Fibroblast of lung (primary cell): ENCODE measurements around the gene RPAP3. TPM values are rescaled to one million over a fixed set of nuclear protein-coding genes. Genes with fewer than 3 reads are reported as not detected.

Experiments used
- DNase-seq, 2 donors: peaks; one replicate each; pipeline versions ENCODE4 v3.0.0 to v3.0.0-alpha.2; 2010; ENCODE audit warnings: low read depth in 2 of 2
- H2AFZ ChIP-seq: 2 replicates; pipeline ENCODE4 v1.5.1; 2012; ENCODE audit warnings: low read length, control low read depth, inconsistent platforms
- H3K27ac ChIP-seq: 2 replicates; pipeline ENCODE4 v1.5.1; 2011; ENCODE audit warnings: low read length, control low read depth; ENCODE audit not compliant: insufficient read depth
- H3K27me3 ChIP-seq: 2 replicates; pipeline ENCODE4 v1.5.1; 2011; ENCODE audit warnings: mild to moderate bottlenecking, low read length; ENCODE audit not compliant: control insufficient read depth, insufficient read depth
- H3K36me3 ChIP-seq: 2 replicates; pipeline ENCODE4 v1.5.1; 2011; ENCODE audit warnings: low read length; ENCODE audit not compliant: control insufficient read depth, insufficient read depth
- H3K4me1 ChIP-seq: 2 replicates; pipeline ENCODE4 v1.5.1; 2011; ENCODE audit warnings: low read length; ENCODE audit not compliant: control insufficient read depth, insufficient read depth; ENCODE audit errors: extremely low read depth
- H3K4me2 ChIP-seq: 2 replicates; pipeline ENCODE4 v1.5.1; 2011; ENCODE audit warnings: low read length, control low read depth; ENCODE audit not compliant: insufficient read depth; ENCODE audit errors: extremely low read depth
- H3K4me3 ChIP-seq, 4 experiments: fragments of 200-600 bp in 1 of 4; sonication (generic) in 1 of 4; replicated peaks in 1 of 4; 2 replicates each; pipeline ENCODE4 v1.5.1; 2011 to 2016; ENCODE audit warnings: low read length in 4 of 4, low read depth in 3 of 4, mild to moderate bottlenecking in 3 of 4, control low read depth in 2 of 4, inconsistent platforms in 1 of 4, mixed read lengths in 1 of 4; ENCODE audit not compliant: insufficient read depth in 1 of 4; ENCODE audit errors: control extremely low read depth in 1 of 4
- H3K79me2 ChIP-seq: 2 replicates; pipeline ENCODE4 v1.5.1; 2012; ENCODE audit warnings: mild to moderate bottlenecking, low read length, inconsistent platforms; ENCODE audit not compliant: control insufficient read depth, insufficient read depth
- H3K9ac ChIP-seq: 2 replicates; pipeline ENCODE4 v1.5.1; 2011; ENCODE audit warnings: mild to moderate bottlenecking, low read length, control low read depth; ENCODE audit not compliant: insufficient read depth
- H3K9me3 ChIP-seq: 2 replicates; pipeline ENCODE4 v1.5.1; 2012; ENCODE audit warnings: low read depth, low read length; ENCODE audit not compliant: control insufficient read depth, insufficient read depth
- H4K20me1 ChIP-seq: 2 replicates; pipeline ENCODE4 v1.5.1; 2011; ENCODE audit warnings: low read length; ENCODE audit not compliant: control insufficient read depth, insufficient read depth; ENCODE audit errors: extremely low read depth
- EZH2 ChIP-seq: IDR thresholded peaks from 2 replicates; pipeline ENCODE4 v1.5.1; 2012; ENCODE audit warnings: low read length, control low read depth, mild to moderate bottlenecking; ENCODE audit errors: missing control alignments
- polyA plus RNA-seq, 2 donors: library from polyadenylated mRNA; depleted of rRNA in 1 of 2; stranded (reverse) in 1 of 2; unstranded in 1 of 2; fragments of >200 nt; gene quantifications; 2 replicates each; pipeline ENCODE4 v1.2.1, GENCODE V29; 2011 to 2012; ENCODE audit warnings: missing spikeins in 1 of 2
- total RNA-seq: library from RNA; depleted of rRNA; stranded (reverse); fragments of >200 nt; gene quantifications from 2 replicates; pipeline ENCODE4 v1.2.1, GENCODE V29; 2014
- TF ChIP-seq, protein P1 (sequence below), 2 donors: IDR thresholded peaks in 1 of 2; conservative IDR thresholded peaks in 1 of 2; 1 replicate in 1 of 2; 2 replicates in 1 of 2; pipeline ENCODE4 v1.5.1; 2011 to 2012; ENCODE audit warnings: low read length in 2 of 2, control low read depth in 1 of 2, inconsistent platforms in 1 of 2, low read depth in 1 of 2, mild to moderate bottlenecking in 1 of 2

RPAP3 gene
- total and polyA plus RNA-seq, 2 donors (not counting 1 experiment from before 2014, with no cell fraction given) = 12.1 to 23.8 TPM

DNA sequence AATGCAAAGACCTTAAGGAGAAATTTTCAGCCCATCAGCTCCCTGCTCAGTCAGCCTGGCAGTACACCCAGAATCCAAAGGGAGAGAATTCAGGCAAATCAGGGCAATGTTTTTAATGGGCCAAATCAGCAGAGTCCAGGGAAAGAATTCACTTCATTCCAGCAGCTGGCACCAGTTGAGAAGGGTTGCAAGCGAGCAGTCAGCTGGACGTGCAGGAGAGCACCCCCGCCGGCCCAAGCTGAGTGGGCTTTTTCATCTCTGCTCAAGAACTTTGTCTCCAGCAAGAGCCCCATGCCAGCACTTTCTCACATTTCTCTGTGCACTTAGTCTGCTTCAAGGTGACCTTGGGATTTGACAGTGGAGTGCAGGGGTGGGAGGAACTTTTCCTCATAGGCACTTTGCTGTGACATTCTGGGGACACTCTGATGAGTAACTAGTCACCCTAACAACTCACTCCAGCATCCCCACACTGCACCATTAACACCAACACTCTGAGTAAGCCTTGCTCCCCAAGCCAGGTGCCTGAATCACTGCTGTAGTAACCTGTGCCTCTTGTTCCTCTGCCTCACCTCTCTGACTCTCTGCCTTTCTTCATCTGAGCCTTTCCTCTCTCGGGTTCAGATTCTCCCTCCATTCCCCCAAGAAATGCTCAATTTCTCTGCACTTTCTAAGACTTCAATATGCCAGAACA, 17.3 kb upstream of the RPAP3 start:
- DNase-seq = no peak
- H3K79me2 ChIP-seq = no peaks in the 10 kb centered on the region
- H3K4me2 ChIP-seq = no peak overlapping the region
- no peak for TF ChIP-seq EZH2
- TF ChIP-seq, protein P1, sequence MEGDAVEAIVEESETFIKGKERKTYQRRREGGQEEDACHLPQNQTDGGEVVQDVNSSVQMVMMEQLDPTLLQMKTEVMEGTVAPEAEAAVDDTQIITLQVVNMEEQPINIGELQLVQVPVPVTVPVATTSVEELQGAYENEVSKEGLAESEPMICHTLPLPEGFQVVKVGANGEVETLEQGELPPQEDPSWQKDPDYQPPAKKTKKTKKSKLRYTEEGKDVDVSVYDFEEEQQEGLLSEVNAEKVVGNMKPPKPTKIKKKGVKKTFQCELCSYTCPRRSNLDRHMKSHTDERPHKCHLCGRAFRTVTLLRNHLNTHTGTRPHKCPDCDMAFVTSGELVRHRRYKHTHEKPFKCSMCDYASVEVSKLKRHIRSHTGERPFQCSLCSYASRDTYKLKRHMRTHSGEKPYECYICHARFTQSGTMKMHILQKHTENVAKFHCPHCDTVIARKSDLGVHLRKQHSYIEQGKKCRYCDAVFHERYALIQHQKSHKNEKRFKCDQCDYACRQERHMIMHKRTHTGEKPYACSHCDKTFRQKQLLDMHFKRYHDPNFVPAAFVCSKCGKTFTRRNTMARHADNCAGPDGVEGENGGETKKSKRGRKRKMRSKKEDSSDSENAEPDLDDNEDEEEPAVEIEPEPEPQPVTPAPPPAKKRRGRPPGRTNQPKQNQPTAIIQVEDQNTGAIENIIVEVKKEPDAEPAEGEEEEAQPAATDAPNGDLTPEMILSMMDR (conservative IDR thresholded peaks at IDR 0.05 in 1 of 2, IDR thresholded peaks at IDR 0.05 in 1 of 2; ENCODE audit: low read depth in 1 of 2, low read length in 2 of 2) = no peak
- H3K9ac ChIP-seq = no peak overlapping the region
- peaks cover 8% of the 10 kb centered on the region for H3K4me1 ChIP-seq
- H2AFZ ChIP-seq = no peak overlapping the region
- H3K36me3 ChIP-seq = no peaks in the 10 kb centered on the region
- H3K27me3 ChIP-seq = no peaks in the 10 kb centered on the region
- no peaks in the 10 kb centered on the region for H3K9me3 ChIP-seq
- no peak overlapping the region for H3K27ac ChIP-seq
- H3K4me3 ChIP-seq = no peak overlapping the region
- H4K20me1 ChIP-seq = no peaks in the 10 kb centered on the region

DNA sequence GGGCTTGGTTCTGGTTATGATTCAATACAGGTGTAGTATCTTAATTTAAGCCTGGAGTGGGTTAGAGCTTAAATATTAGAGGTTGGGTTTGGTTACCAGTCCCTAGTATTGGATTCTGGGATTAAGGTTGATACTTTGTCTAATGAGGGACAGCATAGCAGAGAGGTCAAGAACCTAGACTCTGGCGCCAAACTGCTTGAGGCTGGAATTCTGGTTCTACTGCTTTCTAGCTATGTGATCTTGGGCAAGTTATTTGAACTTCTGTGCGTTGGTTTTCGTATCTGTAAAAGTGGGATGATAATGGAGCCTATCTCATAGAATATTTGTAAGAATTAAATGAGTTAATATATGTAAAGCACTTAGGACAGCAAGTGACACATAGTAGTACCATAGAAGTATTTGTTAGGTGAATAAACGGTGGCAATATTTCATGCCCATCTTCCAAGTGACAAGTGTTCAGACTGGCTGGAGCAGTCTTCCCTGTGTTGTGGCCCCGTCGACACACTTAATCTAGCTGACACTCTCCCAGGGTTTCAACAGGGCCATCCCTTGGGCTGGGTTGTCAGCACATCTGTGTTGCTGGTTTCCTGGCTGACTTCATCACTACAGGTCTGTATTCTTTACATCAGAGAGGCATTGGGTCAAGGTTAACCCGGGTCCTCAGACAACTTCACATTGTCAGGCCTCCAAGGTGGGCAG, 16.5 kb upstream of the RPAP3 start:
- Histone ChIP-seq H2AFZ (no peak overlapping the region), H3K9me3 (no peaks in the 10 kb centered on the region), H3K27ac (no peak overlapping the region), H3K4me3 (no peak overlapping the region), H3K4me1 (peaks cover 11% of the 10 kb centered on the region), H3K79me2 (no peaks in the 10 kb centered on the region), H3K9ac (no peak overlapping the region), H3K27me3 (no peaks in the 10 kb centered on the region), H3K36me3 (no peaks in the 10 kb centered on the region), H4K20me1 (no peaks in the 10 kb centered on the region), H3K4me2 (no peak overlapping the region)
- TF ChIP-seq EZH2 = no peak
- TF ChIP-seq, protein P1 (conservative IDR thresholded peaks at IDR 0.05 in 1 of 2, IDR thresholded peaks at IDR 0.05 in 1 of 2; ENCODE audit: low read depth in 1 of 2, low read length in 2 of 2) = no peak
- DNase-seq = no peak

DNA sequence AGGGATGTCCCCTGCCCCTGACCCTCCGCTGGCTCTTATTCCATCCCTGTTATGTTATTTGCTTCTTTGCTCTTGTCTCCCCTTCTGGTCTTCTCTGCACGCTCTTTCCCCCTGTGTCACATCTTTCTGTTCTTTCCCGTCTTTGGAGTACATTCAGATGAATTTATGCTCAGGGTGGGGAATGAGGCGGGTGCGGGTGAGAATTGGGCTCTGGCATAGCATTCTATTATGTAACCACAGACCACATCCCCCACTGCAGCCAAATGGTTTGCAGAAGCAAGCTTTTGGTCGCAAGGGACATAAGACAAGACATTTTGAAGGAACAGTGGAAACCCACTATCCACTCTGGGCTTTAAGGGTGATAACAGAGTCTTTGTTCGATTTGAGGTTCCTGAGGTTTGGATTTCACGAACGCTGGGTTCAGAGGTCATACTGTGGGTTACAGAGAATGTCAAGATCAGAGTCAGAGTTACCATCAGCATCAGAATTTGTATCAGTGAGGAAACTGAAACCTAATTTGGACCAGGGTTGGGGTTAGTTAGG, 15.7 kb upstream of the RPAP3 start:
- H3K79me2 ChIP-seq = no peaks in the 10 kb centered on the region
- no peaks in the 10 kb centered on the region for H3K9me3 ChIP-seq
- H3K4me3 ChIP-seq = no peak overlapping the region
- H3K4me2 ChIP-seq = no peak overlapping the region
- peaks cover 12% of the 10 kb centered on the region for H3K4me1 ChIP-seq
- no peak overlapping the region for H3K9ac ChIP-seq
- TF ChIP-seq, protein P1 (conservative IDR thresholded peaks at IDR 0.05 in 1 of 2, IDR thresholded peaks at IDR 0.05 in 1 of 2; ENCODE audit: low read depth in 1 of 2, low read length in 2 of 2) = no peak
- no peak for TF ChIP-seq EZH2
- H3K27ac ChIP-seq = no peak overlapping the region
- DNase-seq = no peak
- H3K36me3 ChIP-seq = no peaks in the 10 kb centered on the region
- H3K27me3 ChIP-seq = no peaks in the 10 kb centered on the region
- no peak overlapping the region for H2AFZ ChIP-seq
- H4K20me1 ChIP-seq = no peaks in the 10 kb centered on the region
